ENCODE measurements around the gene MAGEA9.
"Not testable (repeated sequence)": the region's sequence is repeated elsewhere in the genome, so short reads cannot be mapped to it uniquely, and the experiment has no call there.

The MAGEA9 gene

DNA sequence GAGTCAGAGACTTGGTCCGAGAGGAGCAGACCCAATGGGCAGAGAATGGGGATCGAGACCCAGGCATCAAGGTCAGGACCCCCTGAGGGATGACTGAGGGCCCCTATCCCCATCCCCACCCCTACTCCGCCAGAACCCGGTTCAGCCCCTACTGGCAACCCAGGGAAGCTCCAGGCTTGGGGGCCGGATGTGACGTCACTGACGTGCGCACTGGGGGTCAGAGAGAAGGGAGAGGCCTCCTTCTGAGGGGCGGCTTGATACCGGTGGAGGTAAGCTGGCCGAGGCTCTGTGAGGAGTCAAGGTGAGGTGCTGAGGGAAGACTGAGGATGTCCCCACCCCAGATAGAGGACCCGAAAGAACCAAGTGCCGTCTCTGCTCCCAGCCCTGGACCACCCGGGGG, at the start of gene MAGEA9:
Gene MAGEA9, plus strand, starts transcription at position 204 of the 400 bp plus-strand sequence. CDS start 4,281 bp downstream, outside the sequence.
- not testable (repeated sequence) for DNase-seq

GRCh38 chrX:149742269-149742668, 39.5 kb upstream of the MAGEA9 start:
- not testable (repeated sequence) for DNase-seq

- DNase-seq = not testable (repeated sequence)
These were observed 35.2 kb upstream of the MAGEA9 start for GRCh38 chrX:149746390-149747007.

DNA sequence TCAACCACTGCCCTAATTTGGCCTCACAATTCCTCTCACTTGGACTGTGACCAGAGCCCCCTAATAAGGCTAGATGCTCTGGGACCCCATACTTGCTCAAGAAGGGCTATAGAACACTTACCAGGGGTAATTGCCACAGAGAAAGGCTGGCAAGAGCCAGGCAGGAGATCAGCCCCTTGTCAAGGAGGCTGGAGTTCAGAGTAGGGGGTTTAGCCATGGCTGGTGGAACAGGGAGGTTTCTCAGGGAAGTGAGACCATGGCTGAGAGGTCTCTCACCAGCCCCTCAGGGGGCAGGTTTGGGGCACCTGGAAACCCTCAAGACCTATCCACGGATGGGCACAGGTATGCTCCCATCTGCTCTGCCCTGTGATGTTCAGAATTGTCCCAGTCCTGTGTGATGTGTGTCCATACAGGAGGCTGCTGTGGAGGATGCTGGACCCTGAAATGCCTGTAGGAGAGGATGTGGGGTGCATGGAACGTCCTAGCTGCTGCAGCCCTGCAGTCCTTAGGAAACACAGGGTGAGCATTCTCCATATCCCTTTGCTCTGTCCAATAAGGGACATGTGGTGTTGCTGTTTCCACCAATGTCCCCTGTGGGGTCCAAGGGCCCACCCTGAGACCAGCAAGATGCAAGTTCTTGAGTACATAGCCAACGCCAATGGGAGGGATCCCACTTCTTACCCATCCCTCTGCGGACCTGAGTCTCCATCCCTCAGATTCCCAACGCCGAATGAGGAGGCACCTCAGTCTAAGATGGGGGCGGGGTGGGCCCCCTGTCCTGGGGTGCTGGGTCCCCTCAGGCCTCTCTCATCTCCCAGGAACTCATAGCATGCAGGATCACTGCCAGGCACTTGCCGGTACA, 24.3 kb upstream of the MAGEA9 start:
- DNase-seq = no peak

DNA sequence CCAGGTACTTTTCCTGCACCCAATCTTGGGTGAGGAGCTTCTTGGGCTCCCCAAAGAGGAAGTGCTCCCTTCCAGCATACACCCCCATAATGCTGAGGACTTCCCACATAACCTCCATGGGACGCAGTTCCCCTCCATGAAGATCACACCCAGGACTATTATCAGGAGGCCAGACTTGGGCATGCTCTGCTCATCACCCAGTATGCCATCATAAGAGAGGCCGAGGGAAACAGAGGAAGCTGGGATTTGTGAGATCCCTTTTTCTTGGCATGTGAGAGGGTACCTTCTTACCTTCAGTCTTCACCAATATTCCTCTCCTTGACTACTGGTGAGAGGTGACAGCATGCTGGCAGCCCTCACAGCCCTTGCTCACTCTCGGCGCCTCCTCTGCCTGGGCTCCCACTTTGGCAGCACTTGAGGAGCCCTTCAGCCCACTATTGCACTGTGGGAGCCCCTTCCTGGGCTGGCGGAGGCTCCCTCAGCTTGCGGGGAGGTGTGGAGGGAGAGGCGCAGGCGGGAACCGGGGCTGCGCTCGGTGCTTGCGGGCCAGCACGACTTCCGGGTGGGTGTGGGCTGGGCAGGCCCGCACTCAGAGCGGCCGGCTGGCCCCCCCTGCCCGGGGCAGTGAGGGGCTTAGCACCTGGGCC, 23.5 kb upstream of the MAGEA9 start:
- no peak for DNase-seq

- DNase-seq = not testable (repeated sequence)
These were observed 23.0 kb upstream of the MAGEA9 start for GRCh38 chrX:149758715-149759078.

DNA sequence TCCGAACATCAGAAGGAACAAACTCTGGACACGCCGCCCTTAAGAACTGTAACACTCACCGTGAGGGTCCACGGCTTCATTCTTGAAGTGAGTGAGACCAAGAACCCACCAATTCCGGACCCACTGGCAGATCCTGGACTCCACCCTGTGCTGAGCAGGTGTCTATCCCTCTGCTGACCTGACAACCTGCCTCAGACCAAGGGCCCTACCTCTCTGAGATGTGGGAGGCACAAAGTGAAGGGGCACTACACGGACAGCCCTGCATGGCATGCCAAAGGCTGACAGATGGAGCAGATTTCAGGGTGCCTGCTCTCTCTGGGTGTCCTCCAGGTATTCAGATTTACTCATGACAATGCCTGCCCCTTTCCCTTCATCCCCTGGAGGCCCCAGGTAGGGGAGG, 21.9 kb upstream of the MAGEA9 start:
- no peak for DNase-seq

DNA sequence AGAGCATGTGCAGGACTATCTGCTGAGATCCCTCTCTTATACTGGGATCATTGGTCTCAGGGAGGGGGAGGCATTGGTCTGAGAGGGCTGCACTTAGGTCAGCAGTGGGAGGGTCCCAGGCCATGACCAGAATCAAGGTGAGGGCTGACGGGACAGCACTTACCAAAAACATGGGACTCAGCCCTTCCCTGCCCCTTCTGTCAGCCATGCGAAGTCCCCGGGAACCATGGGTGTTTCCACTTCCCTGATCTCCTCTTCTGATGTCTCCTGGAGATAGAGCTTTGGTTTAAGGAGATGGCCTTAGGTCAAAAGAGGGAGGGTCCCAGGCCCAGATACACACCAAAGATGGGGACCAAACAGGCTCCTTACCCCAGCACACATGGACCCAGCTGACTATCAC, 20.8 kb upstream of the MAGEA9 start:
- DNase-seq = no peak

- not testable (repeated sequence) for DNase-seq
These were observed 19.7 kb upstream of the MAGEA9 start for GRCh38 chrX:149761858-149762674.

- DNase-seq = no peak
These were observed 18.8 kb upstream of the MAGEA9 start for GRCh38 chrX:149762696-149763614.

- not testable (repeated sequence) for DNase-seq
These were observed 11.4 kb upstream of the MAGEA9 start for GRCh38 chrX:149770344-149770743.

GRCh38 chrX:149773026-149773425, 8.7 kb upstream of the MAGEA9 start:
- DNase-seq = not testable (repeated sequence)

DNA sequence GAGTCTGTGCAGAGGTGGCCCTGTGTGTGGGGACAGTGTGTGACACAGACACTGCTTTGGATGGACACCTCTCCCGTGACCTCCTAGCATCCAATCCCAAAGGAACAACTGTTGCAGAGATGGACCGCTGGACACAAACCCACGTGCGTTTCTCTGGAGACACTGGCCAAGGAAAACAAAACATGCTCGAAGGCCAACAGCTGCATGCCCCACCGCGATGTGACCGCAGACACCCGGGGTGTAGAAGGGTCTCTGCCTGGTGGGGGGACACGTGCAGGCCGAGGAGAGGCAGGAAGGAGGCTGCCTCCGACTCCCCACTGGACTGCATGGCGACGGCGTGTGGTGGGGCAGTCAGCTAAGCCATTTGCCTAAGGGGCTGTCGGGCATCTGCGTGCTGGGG, 8.0 kb upstream of the MAGEA9 start, which contains the start of gene HSFX1:
Gene HSFX1, plus strand, starts transcription at position 301 of the 400 bp plus-strand sequence. CDS start 614 bp downstream, outside the sequence.
- not testable (repeated sequence) for DNase-seq

DNA sequence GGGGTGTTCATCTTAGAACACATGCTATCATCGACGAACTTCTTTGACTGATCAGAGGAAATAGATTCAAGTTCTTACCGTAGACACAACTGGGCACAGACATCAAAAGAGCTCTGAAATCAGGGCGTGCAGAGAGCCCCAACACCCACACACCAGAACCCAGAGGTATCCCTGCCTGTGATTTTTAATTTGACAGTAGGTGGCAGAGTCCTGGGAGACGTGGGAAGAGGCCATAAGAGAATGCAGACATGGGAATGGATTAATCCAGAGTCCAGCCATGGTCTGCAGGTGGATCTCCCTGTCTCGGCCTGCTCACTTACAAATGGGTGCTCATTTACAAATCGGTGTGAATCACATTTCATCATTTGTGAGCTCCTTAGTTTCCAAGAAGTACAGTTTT, 3.7 kb upstream of the MAGEA9 start:
- not testable (repeated sequence) for DNase-seq

DNA sequence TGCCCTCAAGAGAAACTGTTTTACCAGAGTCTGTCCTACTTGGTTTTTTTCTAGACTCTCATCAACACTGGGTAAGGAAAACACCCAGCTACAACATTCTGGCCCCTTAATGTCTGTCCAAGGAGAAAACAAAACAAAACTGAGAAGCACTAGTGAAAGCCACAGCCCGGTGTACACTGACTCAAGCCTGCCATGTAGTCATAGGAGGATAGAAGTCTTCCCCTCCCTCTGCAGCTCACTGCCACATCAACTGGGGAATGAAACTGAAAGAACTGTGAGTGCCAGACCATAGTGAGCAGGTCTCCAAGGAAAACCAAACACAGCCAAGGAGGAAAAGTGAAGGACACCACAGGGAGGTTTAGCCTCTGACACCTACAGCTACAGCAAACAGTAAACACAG, 13.8 kb downstream of the MAGEA9 start:
- not testable (repeated sequence) for DNase-seq

- no peak for DNase-seq
These were observed 17.5 kb downstream of the MAGEA9 start for GRCh38 chrX:149799095-149799714.

- no peak for DNase-seq
These were observed 18.2 kb downstream of the MAGEA9 start for GRCh38 chrX:149799938-149800337.

- DNase-seq = no peak
These were observed 21.8 kb downstream of the MAGEA9 start for GRCh38 chrX:149803458-149804062.

- DNase-seq = no peak
These were observed 22.4 kb downstream of the MAGEA9 start for GRCh38 chrX:149804102-149804501.

All from C1 segment of cervical spinal cord (tissue), 14 donors.